GM19395 (cell line): ENCODE data around the gene SCYL2.
"Not testable (repeated sequence)": the region's sequence is repeated elsewhere in the genome, so short reads cannot be mapped to it uniquely, and the experiment has no call there.

ENCODE experiments used
- ATAC-seq: cut with Tn5 transposase; IDR thresholded peaks from one replicate; pipeline ENCODE4 v1.9.1; 2021; ENCODE audit warnings: mild to moderate bottlenecking, moderate library complexity; ENCODE audit not compliant: unreplicated experiment

The SCYL2 gene

DNA sequence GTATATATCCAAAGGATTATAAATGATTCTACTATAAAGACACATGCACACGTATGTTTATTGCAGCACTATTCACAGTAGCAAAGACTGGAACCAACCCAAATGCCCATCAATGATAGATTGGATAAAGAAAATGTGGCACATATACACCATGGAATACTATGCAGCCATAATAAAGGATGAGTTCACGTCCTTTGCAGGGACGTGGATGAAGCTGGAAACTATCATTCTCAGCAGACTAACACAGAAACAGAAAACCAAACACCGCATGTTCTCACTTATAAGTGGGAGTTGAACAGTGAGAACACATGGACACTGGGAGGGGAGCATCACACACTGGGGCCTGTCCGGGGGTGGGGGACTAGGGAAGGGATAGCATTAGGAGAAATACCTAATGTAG, 41.2 kb downstream of the SCYL2 start:
- ATAC-seq = not testable (repeated sequence)

DNA sequence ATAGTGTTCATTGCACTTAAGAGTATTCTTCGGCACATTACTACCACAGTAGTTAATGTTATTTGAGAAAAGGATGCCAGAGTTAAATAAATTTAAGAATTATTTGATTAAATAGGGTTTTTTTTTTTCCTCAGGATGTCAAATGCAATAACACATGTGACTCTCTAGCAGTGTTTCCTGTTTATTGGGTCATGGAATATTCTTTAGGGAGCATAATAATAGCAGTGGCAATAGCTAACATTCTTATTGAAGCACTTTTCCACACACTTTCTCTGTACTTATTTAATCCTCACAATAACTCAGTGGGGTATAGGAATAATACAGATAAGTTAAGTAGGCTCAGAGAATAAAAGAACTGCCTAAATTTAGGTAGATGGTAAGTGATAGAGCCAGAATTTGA, 44.3 kb downstream of the SCYL2 start:
- ATAC-seq = no peak

DNA sequence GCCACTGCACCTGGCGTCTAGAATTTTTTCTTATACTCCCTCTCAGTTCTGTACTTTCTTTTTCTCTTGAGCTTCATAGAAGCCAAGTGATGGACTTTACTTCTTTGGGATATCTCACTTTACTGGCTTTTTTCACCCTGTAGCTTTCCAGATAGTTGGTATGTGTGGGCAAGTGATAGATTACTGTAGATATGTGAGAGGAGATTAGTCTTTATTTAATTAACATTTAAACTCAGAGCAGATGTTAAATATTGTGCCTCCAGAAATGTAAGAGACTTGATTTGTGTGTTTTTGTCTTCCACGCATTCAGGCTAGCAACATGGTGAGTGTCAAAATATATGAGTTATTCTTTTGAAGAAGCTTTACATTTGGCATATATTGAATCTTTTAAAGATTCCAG, 50.4 kb downstream of the SCYL2 start:
- no peak for ATAC-seq

DNA sequence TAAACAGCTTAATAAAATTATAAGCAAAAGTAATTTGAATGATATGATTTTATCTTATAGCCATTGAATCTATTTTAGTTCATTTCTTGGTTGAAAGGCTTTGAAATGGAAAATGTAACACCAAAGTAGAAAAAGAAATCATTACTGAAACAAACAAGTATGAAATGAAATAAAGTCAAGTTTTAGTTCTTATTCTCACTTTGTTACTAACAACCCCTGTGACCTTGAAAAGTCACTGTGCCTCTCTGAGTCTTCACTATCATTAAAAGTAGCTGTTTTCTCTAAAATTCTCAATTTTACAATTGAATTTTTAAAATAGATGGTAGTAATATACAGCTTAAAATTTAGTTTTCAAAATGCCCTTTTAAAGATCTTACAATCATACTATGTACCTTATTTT, 57.5 kb downstream of the SCYL2 start:
- no peak for ATAC-seq

DNA sequence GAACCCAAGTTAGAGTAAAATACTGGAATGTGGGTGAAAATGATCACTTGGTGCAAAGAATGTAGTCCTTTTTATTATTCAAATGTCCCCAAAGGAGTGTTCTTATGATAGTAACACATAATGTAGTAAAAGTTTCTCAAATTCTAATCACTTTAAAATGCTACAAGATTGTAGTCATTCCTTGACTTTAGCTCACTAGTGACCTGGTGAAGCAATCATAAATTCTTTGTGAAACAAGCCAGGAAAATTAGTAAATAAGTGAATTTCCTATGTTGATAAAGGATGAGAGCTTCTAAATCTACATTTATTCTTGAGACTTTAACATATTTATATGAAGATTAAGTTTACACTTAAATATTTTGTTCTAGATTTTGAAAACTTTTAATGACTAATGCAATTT, 59.2 kb downstream of the SCYL2 start:
- ATAC-seq = no peak

- ATAC-seq = peak; percentile 92
Observed at GRCh38 chr12:100329800-100330199, 62.8 kb downstream of the SCYL2 start.

GRCh38 chr12:100331871-100332270, 64.9 kb downstream of the SCYL2 start:
- ATAC-seq = no peak

GRCh38 chr12:100332852-100333251, 65.9 kb downstream of the SCYL2 start:
- ATAC-seq = no peak

- ATAC-seq = no peak
Observed at GRCh38 chr12:100337299-100337698, 70.3 kb downstream of the SCYL2 start.

- no peak for ATAC-seq
Observed at GRCh38 chr12:100337727-100338126, 70.8 kb downstream of the SCYL2 start.

- no peak for ATAC-seq
Observed at GRCh38 chr12:100339071-100339470, 72.1 kb downstream of the SCYL2 start.

- ATAC-seq = not testable (repeated sequence)
Observed at GRCh38 chr12:100342897-100343296, 75.9 kb downstream of the SCYL2 start.

GRCh38 chr12:100344351-100344750, 77.4 kb downstream of the SCYL2 start:
- ATAC-seq = not testable (repeated sequence)

- no peak for ATAC-seq
Observed at GRCh38 chr12:100345020-100345767, 78.2 kb downstream of the SCYL2 start.

GRCh38 chr12:100346660-100347059, 79.7 kb downstream of the SCYL2 start:
- no peak for ATAC-seq

GRCh38 chr12:100348657-100349454, 81.9 kb downstream of the SCYL2 start:
- ATAC-seq = no peak

DNA sequence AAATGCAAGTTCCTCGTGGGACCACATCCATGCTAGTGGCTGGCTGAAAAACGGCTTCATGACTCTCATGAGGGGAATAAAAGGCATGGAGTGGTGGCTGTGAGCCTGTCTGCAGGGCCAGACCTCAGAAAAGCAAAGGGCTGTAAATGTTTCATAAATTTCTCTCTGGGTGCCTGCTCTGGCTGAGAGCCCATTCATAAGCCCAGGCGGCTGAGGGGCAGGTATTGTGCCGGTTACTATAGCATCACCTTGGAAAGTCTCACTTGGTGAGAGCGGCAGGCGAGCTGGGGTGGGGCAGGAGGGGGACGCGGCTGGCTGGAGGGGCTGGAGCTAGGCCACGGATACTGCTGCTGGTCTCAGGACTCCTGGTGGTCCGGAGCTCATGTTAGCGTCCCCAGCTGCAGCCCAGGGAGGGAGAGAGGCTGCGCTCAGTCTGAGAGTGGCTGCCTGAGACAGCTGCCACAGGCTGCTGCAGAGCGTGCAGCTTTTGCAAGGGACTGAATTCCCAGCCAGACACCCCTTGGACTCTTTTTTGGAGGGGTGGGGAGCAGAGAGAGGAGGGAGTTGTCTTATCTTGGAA, 89.8 kb downstream of the SCYL2 start, which contains the start of gene SLC17A8:
Gene SLC17A8, plus strand, starts transcription at position 431 of the 580 bp plus-strand sequence. CDS start 318 bp downstream, outside the sequence.
- no peak for ATAC-seq

- ATAC-seq = no peak
Observed at GRCh38 chr12:100359248-100359647, 92.3 kb downstream of the SCYL2 start.

DNA sequence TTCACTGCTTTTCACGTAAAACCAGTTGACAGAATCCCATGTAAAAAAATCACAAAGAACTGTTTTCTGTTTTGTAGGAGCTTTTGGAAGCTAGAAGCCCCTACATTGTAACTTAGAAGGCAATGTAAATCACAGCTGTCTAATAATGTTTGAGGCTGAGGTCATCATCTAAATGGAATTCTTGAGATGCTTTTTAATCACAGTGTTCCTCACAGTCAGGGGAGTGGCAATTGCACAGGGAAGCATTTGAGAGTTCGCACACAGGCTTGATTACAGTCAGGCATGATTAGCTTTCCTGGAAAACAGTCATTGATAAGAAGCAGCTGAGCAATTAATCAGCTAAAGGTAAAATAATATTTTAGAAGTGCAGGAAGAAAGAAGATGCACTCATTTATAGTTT, 92.8 kb downstream of the SCYL2 start:
- no peak for ATAC-seq

- no peak for ATAC-seq
Observed at GRCh38 chr12:100360450-100360849, 93.5 kb downstream of the SCYL2 start.

- ATAC-seq = no peak
Observed at GRCh38 chr12:100364324-100364723, 97.3 kb downstream of the SCYL2 start.

DNA sequence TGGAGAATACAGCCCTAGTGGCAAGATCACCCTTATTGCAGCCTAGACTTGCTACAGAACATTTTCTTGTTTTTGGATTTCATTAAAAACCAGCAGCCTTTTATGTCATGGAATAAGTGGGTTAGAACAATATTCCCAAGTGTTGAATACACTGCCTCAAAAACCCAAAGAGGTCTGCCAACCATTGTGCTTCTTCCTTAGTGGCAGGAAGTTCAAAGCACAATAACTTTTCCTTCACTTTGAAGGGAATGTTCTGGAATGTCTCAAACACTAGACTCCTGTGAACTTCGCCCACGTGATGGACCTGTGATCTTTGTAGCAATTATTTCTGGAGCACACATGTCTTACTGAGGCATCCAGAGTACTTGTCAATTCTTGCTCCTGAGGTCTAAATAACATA, 98.4 kb downstream of the SCYL2 start:
- no peak for ATAC-seq
